Suprapubic skin (tissue), 4 donors: ENCODE results near the gene ARFGAP3. TPM values are rescaled to one million over a fixed set of nuclear protein-coding genes. Genes with fewer than 3 reads are reported as not detected.

ENCODE experiments used
- DNase-seq, 2 donors: peaks; one replicate each; pipeline ENCODE4 v3.0.0-alpha.2; 2019; ENCODE audit warnings: low spot score in 2 of 2
- H3K27ac ChIP-seq: fragments of 200-600 bp; sonication (generic); one replicate; pipeline ENCODE4 v1.5.1; 2019
- H3K27me3 ChIP-seq: fragments of 200-600 bp; sonication (generic); one replicate; pipeline ENCODE4 v1.5.1; 2019
- H3K36me3 ChIP-seq: fragments of 200-600 bp; sonication (generic); one replicate; pipeline ENCODE4 v1.5.1; 2019
- H3K4me1 ChIP-seq: fragments of 200-600 bp; sonication (generic); one replicate; pipeline ENCODE4 v1.5.1; 2019
- H3K4me3 ChIP-seq: fragments of 200-600 bp; sonication (generic); one replicate; pipeline ENCODE4 v1.5.1; 2019; ENCODE audit warnings: mild to moderate bottlenecking
- H3K9me3 ChIP-seq: fragments of 200-600 bp; sonication (generic); one replicate; pipeline ENCODE4 v1.5.1; 2019
- CTCF ChIP-seq, 2 donors: fragments of 200-600 bp in 1 of 2; fragments of 450-650 bp in 1 of 2; sonication (generic) in 1 of 2; IDR thresholded peaks; one replicate each; pipeline ENCODE4 v1.5.1; 2016 to 2019; ENCODE audit warnings: antibody characterized with exemption in 2 of 2, mild to moderate bottlenecking in 1 of 2, moderate library complexity in 1 of 2
- EP300 ChIP-seq: sonication (generic); formaldehyde crosslinking; IDR thresholded peaks from one replicate; pipeline ENCODE4 v1.6.1; 2017; ENCODE audit warnings: antibody characterized with exemption
- POLR2A ChIP-seq, 2 donors: fragments of 450-650 bp; IDR thresholded peaks; one replicate each; pipeline ENCODE4 v1.6.1; 2017; ENCODE audit warnings: antibody characterized with exemption in 2 of 2, mild to moderate bottlenecking in 2 of 2, moderate library complexity in 2 of 2
- POLR2AphosphoS5 ChIP-seq, 3 donors: sonication (generic); formaldehyde crosslinking; IDR thresholded peaks; one replicate each; pipeline ENCODE4 v1.6.1; 2017; ENCODE audit warnings: antibody characterized with exemption in 3 of 3
- WGBS: methylation state at CpG from one replicate; pipeline ENCODE4 v1.1.5; 2018; 5-methylcytosine and 5-hydroxymethylcytosine counted together
- total RNA-seq, 4 donors: library from RNA; depleted of rRNA; stranded (reverse); fragments of >200 nt; gene quantifications; one replicate each; pipeline ENCODE4 v1.1.0, GENCODE V29; 2016

ARFGAP3 gene
- total RNA-seq, 4 donors from 2014 or later, result 26.7 to 33.3 (median 31.8) TPM

GRCh38 chr22:42777126-42777525, 79.9 kb downstream of the ARFGAP3 start:
- no peaks in the 10 kb centered on the region for H3K27me3 ChIP-seq
- no peak overlapping the region for H3K27ac ChIP-seq
- H3K4me3 ChIP-seq, result no peak overlapping the region
- H3K4me1 ChIP-seq, result peaks cover 7% of the 10 kb centered on the region
- WGBS, result 98% methylated on average over 12 of the region's 12 CpGs
- TF ChIP-seq CTCF (IDR thresholded peaks at IDR 0.05) (no peak), EP300 (no peak), POLR2AphosphoS5 (IDR thresholded peaks at IDR 0.05) (no peak)
- no peak for DNase-seq
- H3K36me3 ChIP-seq, result no peaks in the 10 kb centered on the region
- H3K9me3 ChIP-seq, result no peaks in the 10 kb centered on the region

GRCh38 chr22:42773167-42773566, 83.9 kb downstream of the ARFGAP3 start:
- H3K27me3 ChIP-seq, result no peaks in the 10 kb centered on the region
- H3K9me3 ChIP-seq, result no peaks in the 10 kb centered on the region
- no peak for DNase-seq
- 64% methylated on average over 6 of the region's 14 CpGs for WGBS
- no peak for TF ChIP-seq CTCF (IDR thresholded peaks at IDR 0.05)
- TF ChIP-seq EP300, result no peak
- TF ChIP-seq POLR2A (IDR thresholded peaks at IDR 0.05), result no peak
- TF ChIP-seq POLR2AphosphoS5 (IDR thresholded peaks at IDR 0.05), result no peak
- H3K36me3 ChIP-seq, result no peaks in the 10 kb centered on the region
- peaks cover 13% of the 10 kb centered on the region for H3K4me1 ChIP-seq
- no peak overlapping the region for H3K27ac ChIP-seq
- H3K4me3 ChIP-seq, result no peak overlapping the region

- H3K27me3 ChIP-seq, result no peaks in the 10 kb centered on the region
- no peak for TF ChIP-seq POLR2AphosphoS5 (IDR thresholded peaks at IDR 0.05)
- no peak for TF ChIP-seq CTCF (IDR thresholded peaks at IDR 0.05)
- no peak for TF ChIP-seq POLR2A (IDR thresholded peaks at IDR 0.05)
- TF ChIP-seq EP300, result no peak
- no peak for DNase-seq
- H3K9me3 ChIP-seq, result no peaks in the 10 kb centered on the region
- no peak overlapping the region for H3K4me3 ChIP-seq
- no peaks in the 10 kb centered on the region for H3K36me3 ChIP-seq
- H3K4me1 ChIP-seq, result peaks cover 13% of the 10 kb centered on the region
- H3K27ac ChIP-seq, result no peak overlapping the region
- 87% methylated on average over 3 of the region's 3 CpGs for WGBS
Measured at GRCh38 chr22:42772647-42773046, 84.4 kb downstream of the ARFGAP3 start.

GRCh38 chr22:42770941-42771647, 86.0 kb downstream of the ARFGAP3 start:
- Histone ChIP-seq H3K27me3 (no peaks in the 10 kb centered on the region), H3K4me3 (no peak overlapping the region), H3K9me3 (no peaks in the 10 kb centered on the region), H3K36me3 (no peaks in the 10 kb centered on the region), H3K27ac (no peak overlapping the region), H3K4me1 (peaks cover 13% of the 10 kb centered on the region)
- DNase-seq, result no peak
- TF ChIP-seq EP300, result no peak
- TF ChIP-seq POLR2AphosphoS5 (IDR thresholded peaks at IDR 0.05), result no peak
- no peak for TF ChIP-seq CTCF (IDR thresholded peaks at IDR 0.05)
- TF ChIP-seq POLR2A (IDR thresholded peaks at IDR 0.05), result no peak
- 81% methylated on average over 15 of the region's 15 CpGs for WGBS

GRCh38 chr22:42770448-42770726, 86.7 kb downstream of the ARFGAP3 start:
- 93% methylated on average over 4 of the region's 4 CpGs for WGBS
- DNase-seq, result no peak
- Histone ChIP-seq H3K4me3 (no peak overlapping the region), H3K36me3 (no peaks in the 10 kb centered on the region), H3K9me3 (no peaks in the 10 kb centered on the region), H3K4me1 (peaks cover 13% of the 10 kb centered on the region), H3K27me3 (no peaks in the 10 kb centered on the region), H3K27ac (no peak overlapping the region)
- no peak for TF ChIP-seq POLR2AphosphoS5 (IDR thresholded peaks at IDR 0.05)
- no peak for TF ChIP-seq CTCF (IDR thresholded peaks at IDR 0.05)
- no peak for TF ChIP-seq EP300
- TF ChIP-seq POLR2A (IDR thresholded peaks at IDR 0.05), result no peak
